ENCODE measurements around the gene ADGRL3. TPM values are rescaled to one million over a fixed set of nuclear protein-coding genes. Genes with fewer than 3 reads are reported as not detected.

ADGRL3 gene
- total RNA-seq, 1 donor from 2014 or later = 6.1 TPM

- DNase-seq = no peak
- intact Hi-C loops (cut with micrococcal nuclease) = no loop called here
- Histone ChIP-seq H3K4me1 (peaks cover 7% of the 10 kb centered on the region), H3K36me3 (no peaks in the 10 kb centered on the region), H3K9me3 (replicated peaks) (no peaks in the 10 kb centered on the region), H3K27me3 (ENCODE audit: low read depth) (no peaks in the 10 kb centered on the region), H3K27ac (replicated peaks) (no peak overlapping the region), H3K4me3 (no peak overlapping the region)
- no peak for TF ChIP-seq CTCF (IDR thresholded peaks at IDR 0.05; ENCODE audit: borderline replicate concordance)
Observed at GRCh38 chr4:61924131-61924530, 724.0 kb downstream of the ADGRL3 start.

GRCh38 chr4:61933527-61933926, 733.4 kb downstream of the ADGRL3 start:
- no peak overlapping the region for H3K4me3 ChIP-seq
- H3K36me3 ChIP-seq = no peaks in the 10 kb centered on the region
- H3K27ac ChIP-seq (replicated peaks) = no peak overlapping the region
- no peaks in the 10 kb centered on the region for H3K4me1 ChIP-seq
- no peaks in the 10 kb centered on the region for H3K27me3 ChIP-seq (ENCODE audit: low read depth)
- DNase-seq = no peak
- H3K9me3 ChIP-seq (replicated peaks) = no peaks in the 10 kb centered on the region
- intact Hi-C loops (cut with micrococcal nuclease) = no loop called here
- TF ChIP-seq CTCF (IDR thresholded peaks at IDR 0.05; ENCODE audit: borderline replicate concordance) = no peak

- no peak for TF ChIP-seq CTCF (IDR thresholded peaks at IDR 0.05; ENCODE audit: borderline replicate concordance)
- no peak for DNase-seq
- Histone ChIP-seq H3K27ac (replicated peaks) (no peak overlapping the region), H3K9me3 (replicated peaks) (no peaks in the 10 kb centered on the region), H3K4me1 (no peaks in the 10 kb centered on the region), H3K4me3 (no peak overlapping the region), H3K27me3 (ENCODE audit: low read depth) (no peaks in the 10 kb centered on the region), H3K36me3 (no peaks in the 10 kb centered on the region)
- intact Hi-C loops (cut with micrococcal nuclease) = no loop called here
Observed at GRCh38 chr4:61934198-61934597, 734.1 kb downstream of the ADGRL3 start.

- H3K36me3 ChIP-seq = no peaks in the 10 kb centered on the region
- H3K4me3 ChIP-seq = no peak overlapping the region
- intact Hi-C loops (cut with micrococcal nuclease) = no loop called here
- TF ChIP-seq CTCF (IDR thresholded peaks at IDR 0.05; ENCODE audit: borderline replicate concordance) = no peak
- no peaks in the 10 kb centered on the region for H3K27me3 ChIP-seq (ENCODE audit: low read depth)
- no peak for DNase-seq
- H3K27ac ChIP-seq (replicated peaks) = no peak overlapping the region
- no peaks in the 10 kb centered on the region for H3K9me3 ChIP-seq (replicated peaks)
- H3K4me1 ChIP-seq = no peaks in the 10 kb centered on the region
Observed at GRCh38 chr4:61938250-61938846, 738.2 kb downstream of the ADGRL3 start.

- Histone ChIP-seq H3K4me3 (no peak overlapping the region), H3K27ac (replicated peaks) (no peak overlapping the region), H3K4me1 (no peaks in the 10 kb centered on the region), H3K27me3 (ENCODE audit: low read depth) (no peaks in the 10 kb centered on the region), H3K36me3 (no peaks in the 10 kb centered on the region), H3K9me3 (replicated peaks) (peaks cover 2% of the 10 kb centered on the region)
- intact Hi-C loops (cut with micrococcal nuclease) = no loop called here
- DNase-seq = no peak
- TF ChIP-seq CTCF (IDR thresholded peaks at IDR 0.05; ENCODE audit: borderline replicate concordance) = no peak
Observed at GRCh38 chr4:61950625-61951024, 750.5 kb downstream of the ADGRL3 start.
